Neural cell (in vitro differentiated cells): Measurements from ENCODE around the gene GOT1. TPM values are rescaled to one million over a fixed set of nuclear protein-coding genes. Genes with fewer than 3 reads are reported as not detected.

Experiments
- H2AFZ ChIP-seq: fragments of 200-600, 300-800 bp; sonication (generic), shearing (Covaris generic); 2 replicates; pipeline ENCODE4 v1.6.0; 2014; ENCODE audit warnings: low read depth, mild to moderate bottlenecking, antibody characterized with exemption, low read length, moderate library complexity
- H3F3A ChIP-seq: fragments of 200-600 bp; shearing (Covaris generic); 2 replicates; pipeline ENCODE4 v1.6.1; 2016; ENCODE audit warnings: mild to moderate bottlenecking, moderate library complexity, mixed read lengths, antibody characterized with exemption, low read length; ENCODE audit not compliant: insufficient read depth, poor library complexity, severe bottlenecking
- H3K27ac ChIP-seq: fragments of 200-600, 300-800 bp; sonication (generic), shearing (Covaris generic); 2 replicates; pipeline ENCODE4 v1.5.1; 2014; ENCODE audit warnings: mild to moderate bottlenecking, low read length, moderate library complexity
- H3K27me3 ChIP-seq: fragments of 300-800, 200-600 bp; sonication (generic), shearing (Covaris generic); 2 replicates; pipeline ENCODE4 v1.6.0; 2014; ENCODE audit warnings: mild to moderate bottlenecking, low read depth, low read length, moderate library complexity; ENCODE audit not compliant: insufficient read depth
- H3K36me3 ChIP-seq: fragments of 300-800, 200-600 bp; sonication (generic), shearing (Covaris generic); 2 replicates; pipeline ENCODE4 v1.5.1; 2014; ENCODE audit warnings: mild to moderate bottlenecking, antibody characterized with exemption, low read length, moderate library complexity; ENCODE audit not compliant: insufficient read depth
- H3K4me2 ChIP-seq: fragments of 300-800, 200-600 bp; sonication (generic), shearing (Covaris generic); 2 replicates; pipeline ENCODE4 v1.6.0; 2014; ENCODE audit warnings: mild to moderate bottlenecking, low read length
- H3K4me3 ChIP-seq: fragments of 300-800, 200-600 bp; sonication (generic), shearing (Covaris generic); 2 replicates; pipeline ENCODE4 v1.5.1; 2014; ENCODE audit warnings: mild to moderate bottlenecking, low read length, moderate library complexity
- H3K79me2 ChIP-seq: fragments of 200-600 bp; shearing (Covaris generic); replicated peaks from 2 replicates; pipeline ENCODE4 v1.6.0; 2014; ENCODE audit warnings: mild to moderate bottlenecking, low read length, moderate library complexity; ENCODE audit not compliant: insufficient read depth
- H3K9ac ChIP-seq: fragments of 300-800, 200-600 bp; sonication (generic), shearing (Covaris generic); 2 replicates; pipeline ENCODE4 v1.6.1; 2016; ENCODE audit warnings: mild to moderate bottlenecking, low read length, mixed read lengths
- H3K9me2 ChIP-seq: fragments of 200-600 bp; shearing (Covaris generic); 2 replicates; pipeline ENCODE4 v1.6.1; 2016; ENCODE audit warnings: mild to moderate bottlenecking, low read length, mixed read lengths; ENCODE audit not compliant: insufficient read depth
- H3K9me3 ChIP-seq: fragments of 200-600, 300-800 bp; sonication (generic), shearing (Covaris generic); 2 replicates; pipeline ENCODE4 v1.6.1; 2016; ENCODE audit warnings: mild to moderate bottlenecking, mixed run types, low read length, moderate library complexity, mixed read lengths
- H4K20me1 ChIP-seq: fragments of 200-600 bp; shearing (Covaris generic); 2 replicates; pipeline ENCODE4 v1.6.1; 2016; ENCODE audit warnings: mild to moderate bottlenecking, mixed run types; ENCODE audit not compliant: insufficient read depth
- CTCF ChIP-seq: fragments of 450-650 bp; IDR thresholded peaks from 2 replicates; pipeline ENCODE4 v1.5.1; 2014; ENCODE audit warnings: antibody characterized with exemption, mild to moderate bottlenecking, moderate library complexity; ENCODE audit not compliant: poor library complexity, severe bottlenecking
- EP300 ChIP-seq: fragments of 450-650 bp; conservative IDR thresholded peaks from 2 replicates; pipeline ENCODE4 v1.6.1; 2014; ENCODE audit warnings: antibody characterized with exemption, mild to moderate bottlenecking, moderate library complexity; ENCODE audit not compliant: poor library complexity, severe bottlenecking
- EZH2 ChIP-seq: fragments of 200-600, 300-800 bp; shearing (Covaris generic), sonication (generic); IDR thresholded peaks from 2 replicates; pipeline ENCODE4 v1.6.1; 2014; ENCODE audit warnings: antibody characterized with exemption, low read length, borderline replicate concordance, mild to moderate bottlenecking; ENCODE audit not compliant: insufficient read depth, poor library complexity, severe bottlenecking
- MXI1 ChIP-seq: fragments of 450-650 bp; conservative IDR thresholded peaks from 2 replicates; pipeline ENCODE4 v1.6.1; 2014; ENCODE audit warnings: antibody characterized with exemption, mild to moderate bottlenecking; ENCODE audit not compliant: poor library complexity, severe bottlenecking
- POLR2AphosphoS5 ChIP-seq: IDR thresholded peaks from 2 replicates; pipeline ENCODE4 v1.6.1; 2012
- RAD21 ChIP-seq: fragments of 450-650 bp; conservative IDR thresholded peaks from 2 replicates; pipeline ENCODE4 v1.6.1; 2014; ENCODE audit warnings: antibody characterized with exemption, mild to moderate bottlenecking, moderate library complexity
- REST ChIP-seq: IDR thresholded peaks from 2 replicates; pipeline ENCODE4 v1.6.1; 2012; ENCODE audit warnings: borderline replicate concordance
- SMC3 ChIP-seq: fragments of 450-650 bp; conservative IDR thresholded peaks from 2 replicates; pipeline ENCODE4 v1.6.1; 2014; ENCODE audit warnings: antibody characterized with exemption, mild to moderate bottlenecking, moderate library complexity; ENCODE audit not compliant: poor library complexity
- TAF1 ChIP-seq: IDR thresholded peaks from 2 replicates; pipeline ENCODE4 v1.6.1; 2012; ENCODE audit warnings: low read depth
- polyA plus RNA-seq: library from polyadenylated mRNA; depleted of rRNA; stranded (reverse); fragments of >200 nt; gene quantifications from 2 replicates; pipeline ENCODE4 v1.2.3, GENCODE V29; 2014

The GOT1 gene
- polyA plus RNA-seq, 1 donor from 2014 or later = 43.6 TPM

- Histone ChIP-seq H2AFZ (no peak overlapping the region), H3K9ac (no peak overlapping the region), H3K9me2 (no peaks in the 10 kb centered on the region), H3K36me3 (no peaks in the 10 kb centered on the region), H3F3A (no peaks in the 10 kb centered on the region), H3K9me3 (no peaks in the 10 kb centered on the region), H3K27me3 (no peaks in the 10 kb centered on the region), H4K20me1 (no peaks in the 10 kb centered on the region), H3K79me2 (no peaks in the 10 kb centered on the region), H3K4me2 (no peak overlapping the region), H3K4me3 (no peak overlapping the region), H3K27ac (no peak overlapping the region)
- TF ChIP-seq CTCF = no peak
- no peak for TF ChIP-seq EP300
- no peak for TF ChIP-seq MXI1
- TF ChIP-seq RAD21 = no peak
- no peak for TF ChIP-seq EZH2
- no peak for TF ChIP-seq SMC3
- no peak for TF ChIP-seq TAF1
- no peak for TF ChIP-seq REST
- no peak for TF ChIP-seq POLR2AphosphoS5
Observed at GRCh38 chr10:99444383-99445045, 14.1 kb upstream of the GOT1 start.

- no peak overlapping the region for H3K4me3 ChIP-seq
- H3K36me3 ChIP-seq = no peaks in the 10 kb centered on the region
- H3K9ac ChIP-seq = no peak overlapping the region
- no peak overlapping the region for H3K27ac ChIP-seq
- no peaks in the 10 kb centered on the region for H4K20me1 ChIP-seq
- no peaks in the 10 kb centered on the region for H3K9me2 ChIP-seq
- H3K27me3 ChIP-seq = no peaks in the 10 kb centered on the region
- no peaks in the 10 kb centered on the region for H3F3A ChIP-seq
- H3K79me2 ChIP-seq = no peaks in the 10 kb centered on the region
- no peak overlapping the region for H2AFZ ChIP-seq
- no peaks in the 10 kb centered on the region for H3K9me3 ChIP-seq
- no peak for TF ChIP-seq POLR2AphosphoS5
- no peak for TF ChIP-seq MXI1
- H3K4me2 ChIP-seq = no peak overlapping the region
Observed at GRCh38 chr10:99443500-99443899, 13.1 kb upstream of the GOT1 start.

- TF ChIP-seq TAF1 (no peak), REST (no peak)
- H3K9me3 ChIP-seq = no peaks in the 10 kb centered on the region
- no peak overlapping the region for H2AFZ ChIP-seq
- H3K36me3 ChIP-seq = no peaks in the 10 kb centered on the region
- no peak overlapping the region for H3K9ac ChIP-seq
- H3K27me3 ChIP-seq = no peaks in the 10 kb centered on the region
- H3K4me3 ChIP-seq = no peak overlapping the region
- H4K20me1 ChIP-seq = no peaks in the 10 kb centered on the region
- H3F3A ChIP-seq = no peaks in the 10 kb centered on the region
- no peak overlapping the region for H3K27ac ChIP-seq
- no peaks in the 10 kb centered on the region for H3K9me2 ChIP-seq
- no peaks in the 10 kb centered on the region for H3K79me2 ChIP-seq
- no peak overlapping the region for H3K4me2 ChIP-seq
Observed at GRCh38 chr10:99442394-99442793, 12.0 kb upstream of the GOT1 start.
